Measurements from ENCODE around the gene MRPL1.

- TF ChIP-seq CTCF (IDR thresholded peaks at IDR 0.05) (no peak), EZH2phosphoT487 (IDR thresholded peaks at IDR 0.05) (no peak), EZH2 (IDR thresholded peaks at IDR 0.05) (no peak)
These were observed 6.5 kb upstream of the MRPL1 start for GRCh38 chr4:77856152-77856551.

Measured in neural progenitor cell (in vitro differentiated cells).